HepG2 (cell line): Measurements from ENCODE around the gene SCUBE1. TPM values are rescaled to one million over a fixed set of nuclear protein-coding genes. Genes with fewer than 3 reads are reported as not detected.

Experiments
- ATAC-seq: fragments of 200-7000 bp; cut with Tn5 transposase; 3 replicates; pipeline ENCODE4 v1.9.1; 2020; ENCODE audit warnings: mild to moderate bottlenecking, moderate library complexity
- BruUV-seq: library from RNA; stranded (reverse); fragments of 400-500 nt; replicated peaks from 2 replicates; lab custom pipeline; 2021; lab: Mats Ljungman, UMichigan
- CTCF ChIA-PET: fragments of 300-600 bp; formaldehyde crosslinking; extraction: SDS; loops from one replicate; lab custom pipeline; 2021; ENCODE audit warnings: low total read pairs, inconsistent platforms, low intra/inter-chr PET ratio; lab: Yijun Ruan, JAX
- POLR2A ChIA-PET: fragments of 350-600 bp; sonication (Branson Sonifier 250); formaldehyde crosslinking; loops from one replicate; lab custom pipeline; 2020; ENCODE audit warnings: antibody characterized with exemption, inconsistent platforms; lab: Yijun Ruan, JAX
- DNase-seq: peaks from one replicate; pipeline ENCODE4 v3.0.0-alpha.2; 2015; ENCODE audit warnings: low spot score
- FAIRE-seq: peaks from 3 replicates; lab custom pipeline; 2011; peaks lifted over from hg19 to GRCh38; lab: Jason Lieb, UNC
- H2AFZ ChIP-seq: one replicate; pipeline ENCODE4 v1.6.1; 2011; ENCODE audit warnings: low read length, inconsistent platforms
- H3K27ac ChIP-seq: fragments of 300-600 bp; 3 replicates; pipeline ENCODE4 v1.8.0; 2011; ENCODE audit warnings: mixed run types, mild to moderate bottlenecking, mixed read lengths, low read length, inconsistent platforms; ENCODE audit not compliant: insufficient read depth; ENCODE audit errors: extremely low read length
- H3K27me3 ChIP-seq, 2 experiments: fragments of 200-600 bp in 1 of 2; 2 replicates in 1 of 2; 3 replicates in 1 of 2; pipeline versions ENCODE4 v1.6.0 to v1.8.0; 2011; ENCODE audit warnings: low read length in 2 of 2, mild to moderate bottlenecking in 2 of 2, moderate library complexity in 2 of 2, inconsistent platforms in 1 of 2; ENCODE audit not compliant: insufficient read depth in 2 of 2, control insufficient read depth in 1 of 2
- H3K36me3 ChIP-seq, 2 experiments: fragments of 200-600 bp in 1 of 2; replicated peaks in 1 of 2; 2 replicates in 1 of 2; 3 replicates in 1 of 2; pipeline versions ENCODE4 v1.5.1 to v1.8.0; 2011; ENCODE audit warnings: low read length in 2 of 2, inconsistent platforms in 1 of 2; ENCODE audit not compliant: insufficient read depth in 2 of 2, control insufficient read depth in 1 of 2
- H3K4me1 ChIP-seq: 2 replicates; pipeline ENCODE4 v1.5.1; 2012; ENCODE audit warnings: low read length, inconsistent platforms; ENCODE audit not compliant: insufficient read depth
- H3K4me2 ChIP-seq: 2 replicates; pipeline ENCODE4 v1.6.0; 2011; ENCODE audit warnings: low read depth, low read length, inconsistent platforms
- H3K4me3 ChIP-seq, 3 experiments: fragments of 200-600 bp in 1 of 3; sonication (generic), shearing (Covaris generic) in 1 of 3; replicated peaks in 1 of 3; 2 replicates each; pipeline ENCODE4 v1.5.1; 2011 to 2016; ENCODE audit warnings: low read length in 3 of 3, inconsistent platforms in 2 of 3, low read depth in 2 of 3, mild to moderate bottlenecking in 2 of 3, control low read depth in 1 of 3, mixed read lengths in 1 of 3; ENCODE audit not compliant: insufficient read depth in 1 of 3
- H3K79me2 ChIP-seq: one replicate; pipeline ENCODE4 v1.6.1; 2011; ENCODE audit warnings: low read length, inconsistent platforms; ENCODE audit not compliant: insufficient read depth
- H3K9ac ChIP-seq: 2 replicates; pipeline ENCODE4 v1.6.0; 2011; ENCODE audit warnings: mild to moderate bottlenecking, low read depth, low read length, inconsistent platforms; ENCODE audit not compliant: insufficient read depth
- H3K9me3 ChIP-seq: 2 replicates; pipeline ENCODE4 v1.5.1; 2012; ENCODE audit warnings: mild to moderate bottlenecking, low read length
- H4K20me1 ChIP-seq: 2 replicates; pipeline ENCODE4 v1.6.0; 2011; ENCODE audit warnings: inconsistent platforms, mild to moderate bottlenecking, low read length, moderate library complexity; ENCODE audit not compliant: insufficient read depth
- ELF4 ChIP-seq: sonication (generic); formaldehyde crosslinking; IDR thresholded peaks from 2 replicates; pipeline ENCODE4 v1.5.0; 2020; ENCODE audit warnings: missing genetic modification reagents, mild to moderate bottlenecking, moderate library complexity, borderline replicate concordance
- HDAC6 ChIP-seq: fragments of 200-600 bp; sonication (generic); IDR thresholded peaks from 2 replicates; pipeline ENCODE4 v1.7.0; 2017; ENCODE audit warnings: mild to moderate bottlenecking, antibody characterized with exemption, low read length, low read depth
- IRF2 ChIP-seq: IDR thresholded peaks from 2 replicates; pipeline ENCODE4 v1.6.1; 2018; ENCODE audit warnings: missing genetic modification reagents, missing compliant biosample characterization
- SP140L ChIP-seq: sonication (generic); formaldehyde crosslinking; IDR thresholded peaks from 2 replicates; pipeline ENCODE4 v1.4.0; 2020; ENCODE audit warnings: missing genetic modification reagents, borderline replicate concordance
- ZNF12 ChIP-seq: sonication (generic); formaldehyde crosslinking; IDR thresholded peaks from 2 replicates; pipeline ENCODE4 v1.5.0; 2020; ENCODE audit warnings: missing genetic modification reagents
- ZNF709 ChIP-seq: sonication (generic); formaldehyde crosslinking; IDR thresholded peaks from 2 replicates; pipeline ENCODE4 v1.5.0; 2020; ENCODE audit warnings: mild to moderate bottlenecking, missing genetic modification reagents
- ZSCAN12 ChIP-seq: sonication (generic); formaldehyde crosslinking; IDR thresholded peaks from 2 replicates; pipeline ENCODE4 v1.9.0; 2021; ENCODE audit warnings: mild to moderate bottlenecking, missing genetic modification reagents
- WGBS: methylation state at CpG from one replicate; pipeline ENCODE4 v1.1.6; 2017; ENCODE audit warnings: low lambda C conversion rate; 5-methylcytosine and 5-hydroxymethylcytosine counted together
- in situ Hi-C: cut with HindIII; loops from 2 replicates; pipeline ENCODE4 v1.10.0; 2017; ENCODE audit warnings: low pct_unique_long_range_greater_than_20kb; ENCODE audit not compliant: extremely low pct_ligation_motif_present
- intact Hi-C: fragments of 100-400 bp; cut with micrococcal nuclease; formaldehyde crosslinking; loops from one replicate; pipeline ENCODE4 v1.10.0; 2022; ENCODE audit not compliant: unreplicated experiment
- polyA plus RNA-seq, 8 experiments: library from polyadenylated mRNA; depleted of rRNA in 3 of 8; stranded (reverse) in 7 of 8; unstranded in 1 of 8; fragments of >200 nt; fragmentation: Illumina TruSeq in 4 of 8; extraction: Trizol in 4 of 8; gene quantifications; 2 replicates each; pipeline versions ENCODE4 v1.2.1 to v1.2.3, GENCODE V29; 2011 to 2016; ENCODE audit warnings: low read depth in 4 of 8, missing spikeins in 1 of 8, mixed read lengths in 1 of 8; ENCODE audit not compliant: insufficient read depth in 1 of 8
- total RNA-seq, 5 experiments: library from RNA; depleted of rRNA; stranded (reverse); fragments of >200 nt; fragmentation: Illumina TruSeq; extraction: Trizol; gene quantifications; 2 replicates each; pipeline ENCODE4 v1.2.3, GENCODE V29; 2016; ENCODE audit warnings: low read depth in 1 of 5
- TF ChIP-seq, protein P1 (sequence below): sonication (generic); formaldehyde crosslinking; IDR thresholded peaks from 2 replicates; pipeline ENCODE4 v1.5.0; 2020; ENCODE audit warnings: mild to moderate bottlenecking, missing genetic modification reagents, moderate library complexity
- TF ChIP-seq, protein P2 (sequence below): sonication (generic); formaldehyde crosslinking; IDR thresholded peaks from 2 replicates; pipeline ENCODE4 v1.5.1; 2020; ENCODE audit warnings: missing genetic modification reagents, mild to moderate bottlenecking, borderline replicate concordance

SCUBE1 gene
- total and polyA plus RNA-seq, 2 of the 13 experiments (the other 11 are each of a cell fraction or from before 2014, with no cell fraction given), result under 0.01 to 0.05 TPM

DNA sequence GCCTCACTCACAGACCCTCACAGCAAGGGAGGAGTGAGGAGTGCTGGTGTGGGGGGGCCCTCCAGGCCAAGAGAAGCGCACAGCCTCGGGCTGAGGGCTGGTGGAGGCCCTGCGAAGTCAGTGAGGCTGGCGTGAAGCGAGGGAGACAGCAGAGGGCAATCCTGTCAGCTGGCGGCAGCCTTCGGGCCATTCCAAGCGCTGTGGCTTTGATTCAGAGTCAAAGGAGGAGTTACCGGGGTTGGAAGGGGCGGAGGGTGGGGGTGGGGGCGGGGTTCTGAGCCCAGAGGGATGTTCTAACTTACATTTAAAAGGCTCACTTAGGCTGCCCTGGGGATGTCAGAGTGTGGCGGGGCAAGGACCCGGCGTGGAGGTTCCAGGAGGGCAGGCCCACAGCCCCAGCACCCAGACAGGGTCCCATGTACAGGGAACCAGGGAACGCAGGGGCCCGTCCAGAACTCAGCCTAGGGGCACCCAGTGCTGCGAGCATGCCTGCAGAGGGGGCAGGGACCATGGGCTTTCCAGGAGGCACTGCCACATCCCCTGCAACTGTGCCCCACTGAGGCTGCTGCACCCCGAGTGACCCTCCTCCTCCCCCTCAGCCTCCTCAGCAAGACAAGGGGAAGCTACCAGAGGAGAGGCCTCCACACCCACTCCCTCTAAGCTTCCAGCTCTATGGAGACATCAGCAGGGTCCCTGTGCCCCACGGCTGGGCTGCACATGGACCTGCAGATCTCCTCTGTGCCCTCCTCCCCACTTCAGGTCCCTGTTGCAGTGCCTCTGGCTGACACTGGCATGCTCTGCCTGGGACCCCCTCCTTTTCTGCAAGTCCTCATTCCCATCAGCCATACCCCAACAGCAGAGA is 116.6 kb downstream of the SCUBE1 start:
- Histone ChIP-seq H3K36me3 (no peaks in the 10 kb centered on the region), H3K27ac (no peak overlapping the region), H3K4me3 (no peak overlapping the region), H3K9ac (no peak overlapping the region), H4K20me1 (no peaks in the 10 kb centered on the region), H3K4me2 (no peak overlapping the region), H3K4me1 (peaks cover 12% of the 10 kb centered on the region), H3K79me2 (no peaks in the 10 kb centered on the region), H3K27me3 (peaks cover 13 to 49% of the 10 kb centered on the region in 2 experiments), H3K9me3 (no peaks in the 10 kb centered on the region), H2AFZ (no peak overlapping the region)
- no peak for TF ChIP-seq ZSCAN12 (CRISPR knock-in tag)
- TF ChIP-seq, protein P1, sequence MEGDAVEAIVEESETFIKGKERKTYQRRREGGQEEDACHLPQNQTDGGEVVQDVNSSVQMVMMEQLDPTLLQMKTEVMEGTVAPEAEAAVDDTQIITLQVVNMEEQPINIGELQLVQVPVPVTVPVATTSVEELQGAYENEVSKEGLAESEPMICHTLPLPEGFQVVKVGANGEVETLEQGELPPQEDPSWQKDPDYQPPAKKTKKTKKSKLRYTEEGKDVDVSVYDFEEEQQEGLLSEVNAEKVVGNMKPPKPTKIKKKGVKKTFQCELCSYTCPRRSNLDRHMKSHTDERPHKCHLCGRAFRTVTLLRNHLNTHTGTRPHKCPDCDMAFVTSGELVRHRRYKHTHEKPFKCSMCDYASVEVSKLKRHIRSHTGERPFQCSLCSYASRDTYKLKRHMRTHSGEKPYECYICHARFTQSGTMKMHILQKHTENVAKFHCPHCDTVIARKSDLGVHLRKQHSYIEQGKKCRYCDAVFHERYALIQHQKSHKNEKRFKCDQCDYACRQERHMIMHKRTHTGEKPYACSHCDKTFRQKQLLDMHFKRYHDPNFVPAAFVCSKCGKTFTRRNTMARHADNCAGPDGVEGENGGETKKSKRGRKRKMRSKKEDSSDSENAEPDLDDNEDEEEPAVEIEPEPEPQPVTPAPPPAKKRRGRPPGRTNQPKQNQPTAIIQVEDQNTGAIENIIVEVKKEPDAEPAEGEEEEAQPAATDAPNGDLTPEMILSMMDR (CRISPR knock-in tag), result peak; percentile 27; the same call in 1 of the 2 replicates
- no peak for TF ChIP-seq SP140L (CRISPR knock-in tag)
- ChIA-PET POLR2A (interaction anchor here (0.9 kb wide), 1 partner anchor 39 kb away, joined by 3 read pairs; no protein-coding TSS in a partner anchor), CTCF (no interaction called here)
- ATAC-seq (peak; percentile 64), DNase-seq (peak; percentile 23), FAIRE-seq (no peak)
- intact Hi-C loops, result no loop called here
- WGBS, result 21% methylated on average over 3 of the region's 19 CpGs
- no TSS peak for BruUV-seq
- in situ Hi-C loops, result no loop called here

DNA sequence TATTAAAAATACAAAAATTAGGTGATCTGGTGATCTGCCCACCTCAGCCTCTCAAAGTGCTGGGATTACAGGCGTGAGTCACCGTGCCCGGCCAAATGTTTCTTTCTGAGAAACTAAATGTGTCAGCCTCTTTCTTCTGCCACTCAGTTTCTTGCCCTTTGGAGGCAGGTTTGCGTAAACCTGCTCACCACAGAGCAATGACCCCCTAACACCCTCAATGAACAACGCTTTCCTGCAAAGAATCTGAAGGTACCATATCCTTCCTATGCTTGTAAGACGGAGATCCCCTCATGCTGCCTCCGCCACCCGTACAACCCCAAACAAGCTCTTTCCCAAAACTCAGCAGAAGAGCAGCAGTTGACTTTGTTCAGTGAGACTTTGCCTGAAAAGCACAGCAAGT is 117.6 kb downstream of the SCUBE1 start:
- H2AFZ ChIP-seq, result no peak overlapping the region
- no peak overlapping the region for H3K4me3 ChIP-seq
- ChIA-PET CTCF (no interaction called here), POLR2A (interaction anchor here (0.9 kb wide), 1 partner anchor 38 kb away, joined by 3 read pairs; no protein-coding TSS in a partner anchor)
- H3K9ac ChIP-seq, result no peak overlapping the region
- FAIRE-seq (no peak), ATAC-seq (no peak), DNase-seq (no peak)
- no peak overlapping the region for H3K27ac ChIP-seq
- no peaks in the 10 kb centered on the region for H3K36me3 ChIP-seq
- 51% methylated on average over 5 of the region's 8 CpGs for WGBS
- H3K9me3 ChIP-seq, result no peaks in the 10 kb centered on the region
- H3K79me2 ChIP-seq, result no peaks in the 10 kb centered on the region
- intact Hi-C loops (no loop called here), in situ Hi-C loops (no loop called here)
- no TSS peak for BruUV-seq
- H3K4me2 ChIP-seq, result no peak overlapping the region
- H4K20me1 ChIP-seq, result no peaks in the 10 kb centered on the region
- H3K4me1 ChIP-seq, result peaks cover 12% of the 10 kb centered on the region; the same call in 1 of the 2 replicates
- peaks cover 13 to 53% of the 10 kb centered on the region in 2 experiments for H3K27me3 ChIP-seq
- TF ChIP-seq ELF4 (CRISPR knock-in tag) (no peak), HDAC6 (no peak), ZNF12 (no peak), ZNF709 (CRISPR knock-in tag) (no peak), IRF2 (CRISPR knock-in tag) (no peak)
- TF ChIP-seq, protein P2, sequence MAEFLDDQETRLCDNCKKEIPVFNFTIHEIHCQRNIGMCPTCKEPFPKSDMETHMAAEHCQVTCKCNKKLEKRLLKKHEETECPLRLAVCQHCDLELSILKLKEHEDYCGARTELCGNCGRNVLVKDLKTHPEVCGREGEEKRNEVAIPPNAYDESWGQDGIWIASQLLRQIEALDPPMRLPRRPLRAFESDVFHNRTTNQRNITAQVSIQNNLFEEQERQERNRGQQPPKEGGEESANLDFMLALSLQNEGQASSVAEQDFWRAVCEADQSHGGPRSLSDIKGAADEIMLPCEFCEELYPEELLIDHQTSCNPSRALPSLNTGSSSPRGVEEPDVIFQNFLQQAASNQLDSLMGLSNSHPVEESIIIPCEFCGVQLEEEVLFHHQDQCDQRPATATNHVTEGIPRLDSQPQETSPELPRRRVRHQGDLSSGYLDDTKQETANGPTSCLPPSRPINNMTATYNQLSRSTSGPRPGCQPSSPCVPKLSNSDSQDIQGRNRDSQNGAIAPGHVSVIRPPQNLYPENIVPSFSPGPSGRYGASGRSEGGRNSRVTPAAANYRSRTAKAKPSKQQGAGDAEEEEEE (CRISPR knock-in tag), result no peak
